Progenitor cell of endocrine pancreas (in vitro differentiated cells): ENCODE measurements around the gene SPATA19. TPM values are rescaled to one million over a fixed set of nuclear protein-coding genes. Genes with fewer than 3 reads are reported as not detected.
"Not testable (repeated sequence)": the region's sequence is repeated elsewhere in the genome, so short reads cannot be mapped to it uniquely, and the experiment has no call there.

Experiments
- DNase-seq: peaks from one replicate; pipeline ENCODE4 v3.0.0; 2021; ENCODE audit warnings: low spot score; ENCODE audit not compliant: unreplicated experiment
- H3K27ac Mint-ChIP-seq: 2 replicates; pipeline ENCODE4 v1.8.0; 2021; ENCODE audit warnings: mild to moderate bottlenecking, moderate library complexity, mixed read lengths
- H3K27me3 Mint-ChIP-seq: 2 replicates; pipeline ENCODE4 v1.8.0; 2021; ENCODE audit warnings: mixed read lengths
- H3K36me3 Mint-ChIP-seq: 2 replicates; pipeline ENCODE4 v1.8.0; 2022; ENCODE audit warnings: mixed read lengths; ENCODE audit not compliant: insufficient read depth
- H3K4me1 Mint-ChIP-seq: 2 replicates; pipeline ENCODE4 v1.8.0; 2021; ENCODE audit warnings: low read depth, mixed read lengths
- H3K4me3 Mint-ChIP-seq: 2 replicates; pipeline ENCODE4 v1.8.0; 2021; ENCODE audit warnings: low read depth, mild to moderate bottlenecking, moderate library complexity, mixed read lengths
- H3K9me3 Mint-ChIP-seq: 2 replicates; pipeline ENCODE4 v1.8.0; 2021; ENCODE audit warnings: low read depth, mixed read lengths
- total RNA-seq: library from RNA; stranded (reverse); gene quantifications from 2 replicates; pipeline ENCODE4 v1.2.1, GENCODE V29; 2021
- TF ChIP-seq, protein P1 (sequence below): fragments of 200-600 bp; sonication (generic); IDR thresholded peaks from one replicate; pipeline ENCODE4 v1.5.0; 2021; ENCODE audit warnings: antibody characterized with exemption, mild to moderate bottlenecking; ENCODE audit not compliant: unreplicated experiment

Gene SPATA19
- total RNA-seq, 1 donor from 2014 or later: not detected

DNA sequence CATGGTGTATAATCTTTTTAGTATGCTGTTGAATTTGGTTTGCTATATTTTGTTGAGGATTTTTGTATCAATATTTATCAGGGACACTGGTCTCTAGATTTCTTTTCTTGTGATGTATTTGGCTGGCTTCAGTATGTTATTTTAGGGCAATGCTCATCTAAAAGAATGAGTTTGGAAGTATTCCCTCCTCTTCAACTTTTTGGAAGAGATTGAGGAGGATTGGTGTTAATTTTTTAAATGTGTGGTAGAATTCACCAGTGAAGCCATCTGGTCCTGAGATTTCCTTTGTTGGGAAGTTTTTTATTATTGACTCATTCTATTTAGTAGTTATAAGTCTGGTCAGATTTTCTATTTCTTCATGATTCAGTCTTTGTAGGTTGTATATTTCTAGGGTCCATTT lies 22.1 kb upstream of the SPATA19 start:
- DNase-seq: no peak
- TF ChIP-seq, protein P1, sequence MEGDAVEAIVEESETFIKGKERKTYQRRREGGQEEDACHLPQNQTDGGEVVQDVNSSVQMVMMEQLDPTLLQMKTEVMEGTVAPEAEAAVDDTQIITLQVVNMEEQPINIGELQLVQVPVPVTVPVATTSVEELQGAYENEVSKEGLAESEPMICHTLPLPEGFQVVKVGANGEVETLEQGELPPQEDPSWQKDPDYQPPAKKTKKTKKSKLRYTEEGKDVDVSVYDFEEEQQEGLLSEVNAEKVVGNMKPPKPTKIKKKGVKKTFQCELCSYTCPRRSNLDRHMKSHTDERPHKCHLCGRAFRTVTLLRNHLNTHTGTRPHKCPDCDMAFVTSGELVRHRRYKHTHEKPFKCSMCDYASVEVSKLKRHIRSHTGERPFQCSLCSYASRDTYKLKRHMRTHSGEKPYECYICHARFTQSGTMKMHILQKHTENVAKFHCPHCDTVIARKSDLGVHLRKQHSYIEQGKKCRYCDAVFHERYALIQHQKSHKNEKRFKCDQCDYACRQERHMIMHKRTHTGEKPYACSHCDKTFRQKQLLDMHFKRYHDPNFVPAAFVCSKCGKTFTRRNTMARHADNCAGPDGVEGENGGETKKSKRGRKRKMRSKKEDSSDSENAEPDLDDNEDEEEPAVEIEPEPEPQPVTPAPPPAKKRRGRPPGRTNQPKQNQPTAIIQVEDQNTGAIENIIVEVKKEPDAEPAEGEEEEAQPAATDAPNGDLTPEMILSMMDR: no peak
- Mint-ChIP-seq H3K9me3 (no peaks in the 10 kb centered on the region), H3K27me3 (no peaks in the 10 kb centered on the region), H3K4me3 (no peak overlapping the region), H3K4me1 (no peaks in the 10 kb centered on the region), H3K36me3 (no peaks in the 10 kb centered on the region), H3K27ac (no peak overlapping the region)

DNA sequence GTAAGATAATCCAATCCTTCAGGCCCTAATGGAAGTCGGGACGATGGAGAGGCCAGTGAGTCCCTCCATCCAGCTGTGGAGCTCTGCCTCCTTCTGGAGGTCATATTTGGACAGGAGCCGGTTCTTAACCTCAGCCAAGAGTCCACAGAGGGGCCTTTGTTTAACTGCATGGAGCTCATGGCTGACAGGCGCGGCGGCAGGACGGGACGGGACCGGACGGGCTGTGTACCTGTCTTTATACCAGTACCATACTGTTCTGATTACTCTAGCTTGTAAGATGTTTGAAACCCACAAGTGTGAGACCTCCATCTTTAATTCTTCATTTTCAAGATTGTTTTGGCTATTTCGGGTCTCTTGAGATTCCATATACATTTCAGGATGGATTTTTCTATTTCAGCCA lies 20.2 kb upstream of the SPATA19 start:
- Mint-ChIP-seq H3K4me3 (no peak overlapping the region), H3K4me1 (peaks cover 2% of the 10 kb centered on the region), H3K9me3 (no peaks in the 10 kb centered on the region), H3K36me3 (no peaks in the 10 kb centered on the region), H3K27ac (no peak overlapping the region), H3K27me3 (no peaks in the 10 kb centered on the region)
- no peak for DNase-seq
- TF ChIP-seq, protein P1: no peak

DNA sequence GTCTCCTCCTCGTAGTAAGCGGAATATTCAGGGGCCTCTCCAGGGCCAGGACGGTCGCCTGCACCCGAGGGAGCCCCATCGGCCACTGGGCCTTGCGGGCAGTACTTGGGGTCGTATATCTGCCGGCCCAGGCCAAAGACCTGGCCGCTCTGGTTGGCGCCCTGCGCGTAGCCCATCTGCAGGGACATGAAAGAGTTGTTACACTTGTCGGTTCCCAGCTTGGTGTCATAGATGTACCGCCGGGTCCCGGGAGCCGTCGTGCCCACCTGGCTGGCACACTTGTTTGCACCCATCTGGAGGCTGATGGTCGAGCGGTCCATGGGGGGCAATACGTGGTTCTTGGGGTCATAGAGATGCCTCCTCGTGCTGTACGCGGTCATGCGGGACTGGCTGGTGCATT lies 19.4 kb upstream of the SPATA19 start:
- H3K4me3 Mint-ChIP-seq: no peak overlapping the region
- DNase-seq: no peak
- no peaks in the 10 kb centered on the region for H3K9me3 Mint-ChIP-seq
- H3K27me3 Mint-ChIP-seq: no peaks in the 10 kb centered on the region
- peaks cover 2% of the 10 kb centered on the region for H3K4me1 Mint-ChIP-seq
- H3K27ac Mint-ChIP-seq: no peak overlapping the region
- TF ChIP-seq, protein P1: no peak
- H3K36me3 Mint-ChIP-seq: no peaks in the 10 kb centered on the region

DNA sequence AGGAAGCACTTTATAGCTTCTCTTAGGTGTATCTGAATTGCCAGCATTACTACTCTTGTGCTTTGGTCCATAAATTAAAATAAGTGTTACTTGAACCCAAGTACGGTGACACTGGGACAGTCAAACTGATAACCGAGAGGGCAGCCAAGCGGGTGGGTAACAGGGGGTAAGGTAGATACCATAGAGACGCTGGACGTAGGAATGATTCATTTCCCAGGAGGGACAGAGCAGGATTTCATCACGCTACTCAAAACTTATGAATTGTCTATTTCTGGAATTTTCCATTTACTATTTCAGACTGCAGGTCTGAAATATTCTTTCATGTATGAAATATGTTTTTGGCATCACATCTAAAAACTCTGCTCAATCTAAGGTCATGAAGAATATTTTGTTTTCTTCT lies 14.8 kb upstream of the SPATA19 start:
- H3K27ac Mint-ChIP-seq: no peak overlapping the region
- H3K36me3 Mint-ChIP-seq: no peaks in the 10 kb centered on the region
- no peaks in the 10 kb centered on the region for H3K27me3 Mint-ChIP-seq
- DNase-seq: no peak
- no peaks in the 10 kb centered on the region for H3K9me3 Mint-ChIP-seq
- H3K4me1 Mint-ChIP-seq: peaks cover 2% of the 10 kb centered on the region
- H3K4me3 Mint-ChIP-seq: no peak overlapping the region
- TF ChIP-seq, protein P1: no peak

DNA sequence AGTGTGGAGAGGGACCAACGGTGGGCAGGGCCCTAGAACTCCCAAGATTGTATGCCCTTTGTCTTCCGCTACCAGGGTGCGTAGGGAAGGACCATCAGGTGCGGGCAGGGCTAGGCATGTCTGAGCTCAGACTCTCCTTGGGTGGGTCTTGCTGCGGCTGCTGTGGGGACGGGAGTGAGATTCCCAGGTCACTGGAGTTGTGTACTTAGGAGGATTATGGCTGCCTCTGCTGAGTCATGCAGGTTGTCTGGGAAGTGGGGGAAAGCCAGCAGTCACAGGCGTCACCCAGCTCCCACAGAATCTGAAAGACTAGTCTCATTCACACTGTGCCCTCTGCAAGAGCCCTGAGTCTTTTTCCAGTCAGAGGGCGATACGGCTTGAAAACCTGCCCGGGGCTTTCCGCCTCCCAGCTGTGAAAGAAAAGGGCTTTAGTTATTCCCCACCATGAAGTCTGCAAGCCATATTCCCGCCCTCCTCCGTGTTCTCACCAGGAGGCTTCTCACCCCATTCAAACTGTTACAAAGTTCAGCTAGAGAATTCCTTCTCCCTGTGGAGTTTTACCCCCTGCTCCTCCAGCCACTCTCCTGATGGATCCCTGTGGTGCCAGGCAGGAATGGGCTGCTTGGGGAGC lies 9.1 kb upstream of the SPATA19 start:
- not testable (repeated sequence) for H3K27me3 Mint-ChIP-seq

DNA sequence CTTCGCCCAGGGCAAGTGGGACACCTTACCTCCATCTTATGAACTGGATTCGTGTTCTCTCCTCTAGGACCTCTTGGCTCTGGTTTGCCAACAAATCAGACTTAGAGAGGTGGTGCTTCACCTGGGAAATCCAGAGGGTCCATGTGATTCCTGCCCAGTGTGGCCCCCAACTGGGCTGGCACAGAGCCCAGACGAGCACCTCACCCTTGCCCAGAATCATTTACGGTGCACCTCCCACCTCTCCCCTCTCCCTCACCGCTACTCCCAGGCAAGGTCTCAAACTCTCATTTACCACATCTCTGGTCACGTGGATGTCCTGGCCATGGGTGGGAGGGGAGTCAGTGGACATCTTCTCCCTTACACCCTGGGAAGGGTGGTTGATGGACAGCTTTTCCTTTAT lies 1.1 kb downstream of the SPATA19 start:
- Mint-ChIP-seq H3K27ac (no peak overlapping the region), H3K4me3 (no peak overlapping the region)
- DNase-seq: no peak

More for the DNA sequence above, 9.1 kb upstream of the SPATA19 start:
- not testable (repeated sequence) for H3K9me3 Mint-ChIP-seq, H3K4me1 Mint-ChIP-seq, DNase-seq, H3K4me3 Mint-ChIP-seq, H3K36me3 Mint-ChIP-seq
- peak overlapping the region; percentile 75 for H3K27ac Mint-ChIP-seq

More for the DNA sequence above, 1.1 kb downstream of the SPATA19 start:
- TF ChIP-seq, protein P1: no peak
- H3K9me3 Mint-ChIP-seq: peaks cover 10% of the 10 kb centered on the region
- H3K36me3 Mint-ChIP-seq: no peaks in the 10 kb centered on the region
- H3K27me3 Mint-ChIP-seq: peaks cover 10% of the 10 kb centered on the region
- no peaks in the 10 kb centered on the region for H3K4me1 Mint-ChIP-seq
